ENCODE data around the gene FRMD7.
"Not testable (repeated sequence)": the region's sequence is repeated elsewhere in the genome, so short reads cannot be mapped to it uniquely, and the experiment has no call there.

FRMD7 gene

DNA sequence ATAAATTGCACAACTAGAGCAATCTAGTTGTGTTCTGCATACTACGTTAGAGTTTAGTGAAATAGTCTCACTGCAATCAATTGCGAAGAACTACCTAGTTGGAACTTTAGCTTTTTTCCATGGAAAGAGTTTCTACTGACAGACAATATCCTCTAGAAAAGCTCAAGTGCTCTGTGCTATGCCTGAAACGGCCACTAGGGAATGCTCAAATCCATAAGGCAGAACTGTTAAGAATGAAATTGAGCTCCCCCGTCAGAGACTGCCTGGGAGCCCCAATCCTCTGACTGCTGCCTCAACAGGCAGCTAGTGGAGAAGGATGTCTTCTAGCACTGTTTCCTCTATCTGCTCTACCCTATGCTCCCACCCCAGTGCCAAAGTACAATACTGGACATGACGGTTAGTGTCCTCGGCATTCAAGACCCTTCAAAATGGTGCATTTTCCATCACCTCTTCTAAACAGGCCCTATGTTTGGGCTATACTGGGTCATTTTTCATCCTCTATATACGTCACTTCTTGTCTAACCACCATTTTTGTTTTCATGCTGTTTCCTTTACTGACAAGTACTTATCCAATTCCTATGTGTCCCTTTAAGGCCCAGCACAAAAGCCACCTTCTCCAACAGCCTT, 35.3 kb downstream of the FRMD7 start:
- peak; percentile 50 for DNase-seq

- DNase-seq = no peak
Observed at GRCh38 chrX:132090403-132091159, 37.2 kb downstream of the FRMD7 start.

GRCh38 chrX:132088864-132089263, 39.0 kb downstream of the FRMD7 start:
- DNase-seq = no peak

DNA sequence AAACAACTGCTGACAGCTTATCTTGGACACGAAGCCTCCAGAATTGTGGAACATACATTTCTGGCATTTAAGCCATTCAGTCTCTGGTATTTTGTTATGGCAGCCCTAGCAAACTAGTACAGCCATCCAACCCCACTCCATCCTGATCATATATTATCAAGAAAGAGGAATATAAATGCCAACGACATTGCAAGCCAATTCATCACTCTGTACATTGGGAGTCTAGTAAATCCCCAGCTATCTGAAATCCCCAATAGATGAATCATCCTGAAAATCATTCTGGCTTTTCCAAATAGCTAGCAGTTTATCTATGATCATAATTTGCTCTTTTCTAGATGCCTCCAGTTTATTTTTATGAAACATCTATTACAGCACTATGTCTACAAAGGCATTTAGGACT, 41.1 kb downstream of the FRMD7 start:
- no peak for DNase-seq

GRCh38 chrX:132085786-132086185, 42.0 kb downstream of the FRMD7 start:
- no peak for DNase-seq

- DNase-seq = no peak
Observed at GRCh38 chrX:132077912-132078311, 49.9 kb downstream of the FRMD7 start.

- no peak for DNase-seq
Observed at GRCh38 chrX:132077414-132077813, 50.4 kb downstream of the FRMD7 start.

DNA sequence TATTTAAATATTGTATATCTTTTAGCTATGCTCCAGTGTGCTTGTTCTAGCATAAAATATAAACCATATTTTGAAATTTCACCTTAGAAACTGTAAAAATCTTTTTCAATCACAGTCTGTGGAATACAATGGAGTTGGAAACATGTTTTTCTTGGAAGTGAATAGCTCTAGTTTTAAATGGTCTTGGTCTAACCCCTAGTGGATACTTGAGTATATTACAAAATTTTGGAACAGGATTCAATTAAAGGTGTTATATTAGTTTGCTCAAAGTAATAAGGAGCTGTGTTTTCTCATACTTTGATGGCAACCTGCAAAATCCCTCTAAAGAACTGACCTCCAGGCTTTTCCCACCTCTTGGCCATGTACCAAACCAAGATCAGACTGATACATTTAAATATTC, 56.6 kb downstream of the FRMD7 start:
- no peak for DNase-seq

DNA sequence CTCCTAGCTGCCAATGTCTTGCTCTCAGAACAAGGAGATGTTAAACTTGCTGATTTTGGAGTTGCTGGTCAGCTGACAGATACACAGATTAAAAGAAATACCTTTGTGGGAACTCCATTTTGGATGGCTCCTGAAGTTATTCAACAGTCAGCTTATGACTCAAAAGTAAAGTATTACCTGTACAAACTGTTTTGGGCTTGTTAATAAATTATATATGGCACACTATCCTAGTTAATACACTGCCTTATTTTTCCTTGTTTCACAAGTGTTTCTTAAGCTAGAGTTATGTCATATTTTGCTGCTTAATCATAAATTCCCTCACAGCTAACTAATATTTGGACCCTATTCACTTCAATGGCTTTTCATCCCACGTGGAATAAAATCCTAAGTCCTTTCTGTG, 59.4 kb downstream of the FRMD7 start:
- no peak for DNase-seq

DNA sequence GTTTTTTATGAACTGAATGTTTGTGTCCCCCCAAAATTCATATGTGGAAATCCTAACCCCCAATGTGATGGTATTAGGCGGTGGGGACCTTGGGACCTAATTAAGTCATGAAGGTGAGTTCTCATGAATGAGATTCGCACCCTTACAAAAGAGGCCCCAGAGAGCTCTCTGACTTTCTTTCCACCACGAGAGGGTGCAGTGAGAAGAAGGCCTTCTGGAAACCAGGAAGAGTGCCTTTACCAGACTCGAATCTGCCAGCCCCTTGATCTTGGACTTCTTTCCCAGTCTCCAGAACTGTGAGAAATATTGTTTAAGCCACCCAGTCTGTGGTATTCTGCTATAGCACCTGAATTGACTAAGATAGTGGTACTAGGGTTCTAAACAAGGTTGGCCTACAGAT, 64.0 kb downstream of the FRMD7 start:
- DNase-seq = no peak

GRCh38 chrX:132063334-132063733, 64.5 kb downstream of the FRMD7 start:
- no peak for DNase-seq

- no peak for DNase-seq
Observed at GRCh38 chrX:132059973-132060540, 67.8 kb downstream of the FRMD7 start.

GRCh38 chrX:132058975-132059374, 68.8 kb downstream of the FRMD7 start:
- no peak for DNase-seq

DNA sequence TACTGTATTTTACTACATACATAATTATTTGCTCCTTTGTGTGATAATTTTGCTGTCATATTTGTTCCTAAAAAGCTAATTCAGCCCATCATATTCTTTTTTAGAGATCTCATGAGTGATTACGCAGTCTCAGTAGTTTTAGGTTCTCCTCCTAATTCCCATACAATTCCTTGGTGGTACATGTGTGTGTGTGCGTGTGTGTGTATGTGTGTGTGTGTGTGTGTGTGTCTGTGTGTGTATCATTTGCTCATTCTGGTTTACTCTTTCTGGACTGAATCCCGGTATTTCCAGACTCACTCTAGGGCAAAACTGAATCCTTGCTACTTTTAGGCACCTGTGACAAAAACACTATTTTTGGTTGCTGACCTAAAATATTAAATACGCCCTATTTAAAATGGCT, 69.8 kb downstream of the FRMD7 start:
- no peak for DNase-seq

DNA sequence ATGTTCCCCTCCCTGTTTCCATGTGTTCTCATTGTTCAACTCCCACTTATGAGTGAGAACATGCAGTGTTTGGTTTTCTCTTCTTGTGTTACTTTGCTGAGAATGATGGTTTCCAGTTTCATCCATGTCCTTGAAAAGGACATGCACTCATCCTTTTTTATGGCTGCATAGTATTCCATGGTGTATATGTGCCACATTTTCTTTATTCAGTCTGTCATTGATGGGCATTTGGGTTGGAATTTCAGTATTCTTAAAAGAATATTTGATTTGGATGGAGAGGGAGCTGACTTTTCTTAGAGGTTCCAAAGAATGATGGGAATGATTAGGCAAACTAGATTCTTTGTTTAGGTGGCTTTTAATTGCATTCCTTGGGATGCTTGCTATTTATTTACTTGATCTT, 76.0 kb downstream of the FRMD7 start:
- not testable (repeated sequence) for DNase-seq

- DNase-seq = no peak
Observed at GRCh38 chrX:132046533-132046932, 81.3 kb downstream of the FRMD7 start.

DNA sequence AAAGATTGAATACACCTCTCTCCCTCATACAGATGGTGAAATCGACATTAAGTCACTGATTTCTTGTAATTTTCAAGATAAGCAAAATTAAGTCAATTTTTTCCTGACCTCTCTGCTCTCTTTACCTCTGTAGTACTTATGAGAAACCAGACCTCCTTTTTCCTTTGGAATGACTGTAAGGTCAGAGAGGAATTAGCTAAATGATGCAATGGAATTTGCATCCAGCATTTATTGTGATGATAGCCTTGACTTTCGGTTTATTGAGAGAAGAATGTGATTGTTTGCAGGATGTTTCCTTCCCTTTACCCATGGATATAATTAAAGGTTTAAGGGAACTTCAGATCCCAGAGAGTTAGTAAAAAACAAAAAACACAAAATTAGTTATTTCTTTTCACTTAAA, 82.4 kb downstream of the FRMD7 start:
- no peak for DNase-seq

- DNase-seq = no peak
Observed at GRCh38 chrX:132044953-132045352, 82.9 kb downstream of the FRMD7 start.

DNA sequence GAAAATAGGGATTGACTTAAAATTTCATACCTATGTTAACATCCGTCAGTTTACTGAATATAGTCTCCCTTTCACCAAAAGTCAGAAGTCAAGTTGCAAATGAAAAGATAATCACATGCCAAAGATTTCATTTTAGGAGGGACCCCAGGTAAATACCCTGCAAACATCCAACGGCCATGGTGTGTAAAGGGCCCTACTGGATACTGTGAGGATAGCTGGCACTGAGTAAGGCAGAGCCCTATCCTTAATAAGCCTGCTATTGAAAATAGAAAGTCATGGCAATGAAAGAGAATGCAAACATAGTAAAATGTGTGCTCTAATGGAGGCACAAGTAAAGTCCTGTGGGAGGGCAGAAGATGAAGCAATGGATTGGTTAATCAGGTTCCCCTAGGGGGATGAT, 83.8 kb downstream of the FRMD7 start:
- no peak for DNase-seq

DNA sequence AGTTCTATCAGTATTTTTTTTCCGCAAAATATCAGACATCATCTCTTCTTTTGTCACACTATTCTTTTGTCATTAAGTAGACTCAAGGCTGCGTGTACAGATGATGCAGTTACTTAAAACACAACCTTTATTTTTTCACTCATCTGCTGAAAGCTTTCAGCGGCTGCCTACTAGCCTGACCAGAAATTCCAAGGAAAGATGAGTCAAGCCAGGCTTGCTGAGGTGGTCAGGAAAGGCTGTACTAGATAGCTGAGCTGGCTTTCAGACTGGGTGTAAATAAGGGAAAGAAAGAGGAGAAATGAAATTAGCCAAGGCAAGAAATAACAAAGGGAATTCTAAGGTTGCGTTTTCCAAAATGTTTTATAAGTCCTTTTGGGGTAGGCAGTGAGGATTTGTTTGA, 86.8 kb downstream of the FRMD7 start:
- DNase-seq = no peak

- no peak for DNase-seq
Observed at GRCh38 chrX:132040066-132040465, 87.8 kb downstream of the FRMD7 start.

DNA sequence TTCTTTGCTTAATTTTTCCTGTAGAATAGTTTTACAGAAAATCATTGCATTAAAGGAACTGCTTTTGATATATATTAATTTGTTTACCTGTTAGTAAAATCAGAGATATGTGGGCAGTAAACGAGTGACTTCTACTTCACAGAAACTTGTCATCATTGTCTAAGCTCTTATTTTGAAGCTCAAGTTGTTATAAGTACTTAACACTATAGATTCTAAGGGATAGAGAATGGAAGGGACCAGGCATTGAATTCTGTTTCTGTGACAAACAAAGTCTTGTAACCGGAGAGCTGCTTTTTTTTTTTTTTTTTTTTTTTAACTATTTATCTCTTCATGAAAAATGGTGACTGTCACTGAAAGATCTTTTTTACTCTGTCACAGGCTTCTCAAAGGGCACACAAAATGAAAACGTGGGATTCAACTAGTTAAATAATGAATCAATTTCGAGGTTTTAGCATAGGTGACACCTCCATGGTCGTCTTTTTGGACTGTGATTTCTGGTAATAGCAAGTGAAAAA, 90.3 kb downstream of the FRMD7 start:
- DNase-seq = no peak

DNA sequence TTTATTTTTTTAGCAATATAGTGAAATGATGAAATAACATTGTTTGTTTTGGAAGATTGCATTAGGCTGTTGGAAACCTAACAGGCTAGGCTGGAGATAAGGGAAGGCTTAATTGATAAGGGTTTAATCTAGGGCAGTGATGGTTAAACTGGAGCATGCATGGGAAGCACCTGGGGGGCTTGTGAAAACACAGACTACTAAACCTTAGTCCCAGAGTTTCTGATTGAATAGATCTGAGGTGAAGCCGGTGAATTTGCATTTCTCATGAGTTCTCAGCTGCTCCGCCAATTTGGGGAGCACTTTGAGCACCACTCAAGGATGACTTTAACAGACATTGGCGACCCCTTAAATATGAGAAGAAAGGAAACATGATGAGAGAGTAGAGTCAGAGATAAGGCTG, 93.2 kb downstream of the FRMD7 start:
- no peak for DNase-seq

- DNase-seq = no peak
Observed at GRCh38 chrX:132033166-132033565, 94.7 kb downstream of the FRMD7 start.

Measured in activated CD8-positive, alpha-beta memory T cell treated with anti-CD3 and anti-CD28 coated beads, Interleukin-2, amount 50 U/mL, for 48 hours (primary cell).